Liver (tissue), 9 donors: Measurements from ENCODE around the gene FRS3. TPM values are rescaled to one million over a fixed set of nuclear protein-coding genes. Genes with fewer than 3 reads are reported as not detected.

Experiments used
- DNase-seq: peaks from one replicate; pipeline ENCODE4 v3.0.0-alpha.2; 2017; ENCODE audit warnings: low spot score
- H3K27ac ChIP-seq, 2 donors: one replicate each; pipeline ENCODE4 v1.7.0; 2013; ENCODE audit warnings: inconsistent platforms in 2 of 2, low read length in 2 of 2, control low read depth in 1 of 2, low read depth in 1 of 2, mild to moderate bottlenecking in 1 of 2
- H3K27me3 ChIP-seq, 4 donors: one replicate each; pipeline versions ENCODE4 v1.6.1 to v1.7.0; 2013; ENCODE audit warnings: low read length in 3 of 4, inconsistent platforms in 1 of 4, mild to moderate bottlenecking in 1 of 4, moderate library complexity in 1 of 4; ENCODE audit not compliant: control insufficient read depth in 4 of 4, insufficient read depth in 4 of 4
- H3K36me3 ChIP-seq, 4 donors: one replicate each; pipeline versions ENCODE4 v1.6.1 to v1.7.0; 2013; ENCODE audit warnings: low read length in 3 of 4, mild to moderate bottlenecking in 3 of 4, low read depth in 1 of 4, moderate library complexity in 1 of 4; ENCODE audit not compliant: control insufficient read depth in 4 of 4, insufficient read depth in 3 of 4
- H3K4me1 ChIP-seq, 4 donors: one replicate each; pipeline versions ENCODE4 v1.6.1 to v1.7.0; 2013; ENCODE audit warnings: low read length in 3 of 4, mild to moderate bottlenecking in 3 of 4, moderate library complexity in 1 of 4; ENCODE audit not compliant: control insufficient read depth in 4 of 4, insufficient read depth in 4 of 4
- H3K4me3 ChIP-seq, 3 donors: one replicate each; pipeline versions ENCODE4 v1.6.1 to v1.7.0; 2013; ENCODE audit warnings: low read length in 3 of 3, control low read depth in 1 of 3, low read depth in 1 of 3, mild to moderate bottlenecking in 1 of 3
- H3K9ac ChIP-seq, 2 donors: one replicate each; pipeline ENCODE4 v1.7.0; 2013; ENCODE audit warnings: low read length in 2 of 2, mild to moderate bottlenecking in 2 of 2, moderate library complexity in 2 of 2, control low read depth in 1 of 2, low read depth in 1 of 2
- H3K9me3 ChIP-seq, 4 donors: one replicate each; pipeline versions ENCODE4 v1.6.1 to v1.7.0; 2013; ENCODE audit warnings: low read length in 3 of 4; ENCODE audit not compliant: control insufficient read depth in 4 of 4
- EGR1 ChIP-seq, 2 donors: IDR thresholded peaks; 2 replicates each; pipeline ENCODE4 v1.6.1; 2016 to 2018; ENCODE audit warnings: antibody characterized with exemption in 2 of 2, low read depth in 2 of 2
- FOXA1 ChIP-seq: IDR thresholded peaks from 2 replicates; pipeline ENCODE4 v1.6.1; 2016; ENCODE audit warnings: antibody characterized with exemption
- FOXA2 ChIP-seq: IDR thresholded peaks from 2 replicates; pipeline ENCODE4 v1.6.1; 2016; ENCODE audit warnings: antibody characterized with exemption
- GABPA ChIP-seq, 2 donors: IDR thresholded peaks in 1 of 2; conservative IDR thresholded peaks in 1 of 2; 2 replicates each; pipeline ENCODE4 v1.6.1; 2016; ENCODE audit warnings: antibody characterized with exemption in 2 of 2, mild to moderate bottlenecking in 1 of 2, moderate library complexity in 1 of 2
- HNF4A ChIP-seq, 2 donors: conservative IDR thresholded peaks; 2 replicates each; pipeline ENCODE4 v1.6.1; 2016; ENCODE audit warnings: antibody characterized with exemption in 2 of 2, mild to moderate bottlenecking in 2 of 2
- HNF4G ChIP-seq: IDR thresholded peaks from 2 replicates; pipeline ENCODE4 v1.6.1; 2016; ENCODE audit warnings: antibody characterized with exemption
- NR2F2 ChIP-seq: IDR thresholded peaks from 2 replicates; pipeline ENCODE4 v1.6.1; 2016; ENCODE audit warnings: antibody characterized with exemption
- RAD21 ChIP-seq, 2 donors: IDR thresholded peaks; 2 replicates each; pipeline ENCODE4 v1.6.1; 2016; ENCODE audit warnings: antibody characterized with exemption in 2 of 2, mild to moderate bottlenecking in 2 of 2
- RXRA ChIP-seq, 2 donors: IDR thresholded peaks; 2 replicates each; pipeline ENCODE4 v1.6.1; 2017 to 2018; ENCODE audit warnings: antibody characterized with exemption in 2 of 2, mild to moderate bottlenecking in 1 of 2
- SP1 ChIP-seq: IDR thresholded peaks from 2 replicates; pipeline ENCODE4 v1.6.1; 2018; ENCODE audit warnings: antibody characterized with exemption, mild to moderate bottlenecking
- YY1 ChIP-seq: IDR thresholded peaks from 2 replicates; pipeline ENCODE4 v1.6.1; 2016; ENCODE audit warnings: antibody characterized with exemption, mild to moderate bottlenecking
- WGBS: extraction: QIAGEN DNeasy Blood & Tissue Kit; methylation state at CpG from one replicate; pipeline ENCODE4 v1.1.7; 2013; 5-methylcytosine and 5-hydroxymethylcytosine counted together
- polyA plus RNA-seq, 2 donors: library from polyadenylated mRNA; stranded (reverse) in 1 of 2; unstranded in 1 of 2; fragments of 200-250 nt in 1 of 2; fragments of >200 nt in 1 of 2; fragmentation: Nextera tagmentation in 1 of 2; extraction: Ambion mirVana in 1 of 2; gene quantifications; one replicate each; pipeline versions ENCODE4 v1.2.1 to v1.2.3, GENCODE V29; 2013 to 2015
- total RNA-seq, 2 donors: library from RNA; depleted of rRNA; stranded (reverse); fragments of >200 nt; gene quantifications; one replicate each; pipeline ENCODE4 v1.2.3, GENCODE V29; 2014
- TF ChIP-seq, protein P1 (sequence below): IDR thresholded peaks from 2 replicates; pipeline ENCODE4 v1.6.1; 2016; ENCODE audit warnings: antibody characterized with exemption
- TF ChIP-seq, protein P2 (sequence below): IDR thresholded peaks from 2 replicates; pipeline ENCODE4 v1.6.1; 2016; ENCODE audit warnings: antibody characterized with exemption, mild to moderate bottlenecking
- TF ChIP-seq, protein P3 (sequence below): fragments of 150-350 bp; IDR thresholded peaks from 2 replicates; pipeline ENCODE4 v1.5.1; 2017; ENCODE audit warnings: improper control_type of control experiment, low read depth, low read length; ENCODE audit not compliant: missing input control
- TF ChIP-seq, protein P4 (sequence below): IDR thresholded peaks from 2 replicates; pipeline ENCODE4 v1.6.1; 2016; ENCODE audit warnings: antibody characterized with exemption
- donor health status: healthy.
- donor health status: healthy.
- donor health status: healthy.
- donor health status: healthy.
- donor health status: healthy.

Gene FRS3
- total and polyA plus RNA-seq, 4 donors = 0.42 to 1.6 (median 1.3) TPM

DNA sequence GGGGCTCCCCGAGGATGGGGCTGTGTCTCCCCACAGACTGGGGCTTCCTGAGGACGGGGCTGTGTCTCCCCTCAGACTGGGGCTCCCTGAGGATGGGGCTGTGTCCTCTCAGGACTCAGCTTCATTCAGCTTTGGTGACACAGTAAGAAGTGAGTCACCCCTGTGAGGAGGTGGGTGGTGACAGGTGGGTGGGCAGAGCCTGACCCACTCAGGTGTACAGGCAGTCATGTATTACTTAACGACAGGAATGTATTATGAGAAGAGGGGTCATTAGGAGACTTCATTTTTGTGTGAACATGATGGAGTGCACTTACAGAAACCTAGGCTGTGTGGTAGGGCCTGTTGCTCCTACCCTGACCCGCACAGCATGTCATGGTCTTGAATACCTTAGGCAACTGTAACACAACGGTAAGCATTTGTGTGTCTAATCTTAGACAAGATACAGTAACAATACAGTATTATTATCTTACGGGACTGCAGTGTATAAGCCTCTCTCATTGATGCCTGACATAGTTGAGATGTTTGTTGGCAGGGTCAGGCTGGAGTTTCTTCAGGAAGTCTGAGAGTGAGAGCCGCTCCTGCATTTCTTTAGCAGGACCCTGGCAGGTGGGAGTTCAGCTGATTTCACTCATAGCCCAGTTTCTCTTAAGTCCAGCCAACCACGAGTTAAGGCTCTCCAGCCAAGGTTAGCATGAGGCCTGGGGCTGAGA is 21.6 kb downstream of the FRS3 start:
- no peaks in the 10 kb centered on the region for H3K4me1 ChIP-seq
- no peaks in the 10 kb centered on the region for H3K36me3 ChIP-seq
- no peak for TF ChIP-seq RAD21 (IDR thresholded peaks at IDR 0.05)
- TF ChIP-seq, protein P1, sequence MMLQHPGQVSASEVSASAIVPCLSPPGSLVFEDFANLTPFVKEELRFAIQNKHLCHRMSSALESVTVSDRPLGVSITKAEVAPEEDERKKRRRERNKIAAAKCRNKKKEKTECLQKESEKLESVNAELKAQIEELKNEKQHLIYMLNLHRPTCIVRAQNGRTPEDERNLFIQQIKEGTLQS = no peak
- TF ChIP-seq, protein P2, sequence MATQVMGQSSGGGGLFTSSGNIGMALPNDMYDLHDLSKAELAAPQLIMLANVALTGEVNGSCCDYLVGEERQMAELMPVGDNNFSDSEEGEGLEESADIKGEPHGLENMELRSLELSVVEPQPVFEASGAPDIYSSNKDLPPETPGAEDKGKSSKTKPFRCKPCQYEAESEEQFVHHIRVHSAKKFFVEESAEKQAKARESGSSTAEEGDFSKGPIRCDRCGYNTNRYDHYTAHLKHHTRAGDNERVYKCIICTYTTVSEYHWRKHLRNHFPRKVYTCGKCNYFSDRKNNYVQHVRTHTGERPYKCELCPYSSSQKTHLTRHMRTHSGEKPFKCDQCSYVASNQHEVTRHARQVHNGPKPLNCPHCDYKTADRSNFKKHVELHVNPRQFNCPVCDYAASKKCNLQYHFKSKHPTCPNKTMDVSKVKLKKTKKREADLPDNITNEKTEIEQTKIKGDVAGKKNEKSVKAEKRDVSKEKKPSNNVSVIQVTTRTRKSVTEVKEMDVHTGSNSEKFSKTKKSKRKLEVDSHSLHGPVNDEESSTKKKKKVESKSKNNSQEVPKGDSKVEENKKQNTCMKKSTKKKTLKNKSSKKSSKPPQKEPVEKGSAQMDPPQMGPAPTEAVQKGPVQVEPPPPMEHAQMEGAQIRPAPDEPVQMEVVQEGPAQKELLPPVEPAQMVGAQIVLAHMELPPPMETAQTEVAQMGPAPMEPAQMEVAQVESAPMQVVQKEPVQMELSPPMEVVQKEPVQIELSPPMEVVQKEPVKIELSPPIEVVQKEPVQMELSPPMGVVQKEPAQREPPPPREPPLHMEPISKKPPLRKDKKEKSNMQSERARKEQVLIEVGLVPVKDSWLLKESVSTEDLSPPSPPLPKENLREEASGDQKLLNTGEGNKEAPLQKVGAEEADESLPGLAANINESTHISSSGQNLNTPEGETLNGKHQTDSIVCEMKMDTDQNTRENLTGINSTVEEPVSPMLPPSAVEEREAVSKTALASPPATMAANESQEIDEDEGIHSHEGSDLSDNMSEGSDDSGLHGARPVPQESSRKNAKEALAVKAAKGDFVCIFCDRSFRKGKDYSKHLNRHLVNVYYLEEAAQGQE = no peak
- TF ChIP-seq HNF4G = no peak
- no peak for TF ChIP-seq RXRA (IDR thresholded peaks at IDR 0.05)
- TF ChIP-seq HNF4A (conservative IDR thresholded peaks at IDR 0.05) = no peak
- TF ChIP-seq, protein P3, sequence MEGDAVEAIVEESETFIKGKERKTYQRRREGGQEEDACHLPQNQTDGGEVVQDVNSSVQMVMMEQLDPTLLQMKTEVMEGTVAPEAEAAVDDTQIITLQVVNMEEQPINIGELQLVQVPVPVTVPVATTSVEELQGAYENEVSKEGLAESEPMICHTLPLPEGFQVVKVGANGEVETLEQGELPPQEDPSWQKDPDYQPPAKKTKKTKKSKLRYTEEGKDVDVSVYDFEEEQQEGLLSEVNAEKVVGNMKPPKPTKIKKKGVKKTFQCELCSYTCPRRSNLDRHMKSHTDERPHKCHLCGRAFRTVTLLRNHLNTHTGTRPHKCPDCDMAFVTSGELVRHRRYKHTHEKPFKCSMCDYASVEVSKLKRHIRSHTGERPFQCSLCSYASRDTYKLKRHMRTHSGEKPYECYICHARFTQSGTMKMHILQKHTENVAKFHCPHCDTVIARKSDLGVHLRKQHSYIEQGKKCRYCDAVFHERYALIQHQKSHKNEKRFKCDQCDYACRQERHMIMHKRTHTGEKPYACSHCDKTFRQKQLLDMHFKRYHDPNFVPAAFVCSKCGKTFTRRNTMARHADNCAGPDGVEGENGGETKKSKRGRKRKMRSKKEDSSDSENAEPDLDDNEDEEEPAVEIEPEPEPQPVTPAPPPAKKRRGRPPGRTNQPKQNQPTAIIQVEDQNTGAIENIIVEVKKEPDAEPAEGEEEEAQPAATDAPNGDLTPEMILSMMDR = no peak
- no peak for TF ChIP-seq NR2F2
- TF ChIP-seq EGR1 (IDR thresholded peaks at IDR 0.05; ENCODE audit: low read depth in 2 of 2) = no peak
- no peak for TF ChIP-seq FOXA2
- TF ChIP-seq, protein P4, sequence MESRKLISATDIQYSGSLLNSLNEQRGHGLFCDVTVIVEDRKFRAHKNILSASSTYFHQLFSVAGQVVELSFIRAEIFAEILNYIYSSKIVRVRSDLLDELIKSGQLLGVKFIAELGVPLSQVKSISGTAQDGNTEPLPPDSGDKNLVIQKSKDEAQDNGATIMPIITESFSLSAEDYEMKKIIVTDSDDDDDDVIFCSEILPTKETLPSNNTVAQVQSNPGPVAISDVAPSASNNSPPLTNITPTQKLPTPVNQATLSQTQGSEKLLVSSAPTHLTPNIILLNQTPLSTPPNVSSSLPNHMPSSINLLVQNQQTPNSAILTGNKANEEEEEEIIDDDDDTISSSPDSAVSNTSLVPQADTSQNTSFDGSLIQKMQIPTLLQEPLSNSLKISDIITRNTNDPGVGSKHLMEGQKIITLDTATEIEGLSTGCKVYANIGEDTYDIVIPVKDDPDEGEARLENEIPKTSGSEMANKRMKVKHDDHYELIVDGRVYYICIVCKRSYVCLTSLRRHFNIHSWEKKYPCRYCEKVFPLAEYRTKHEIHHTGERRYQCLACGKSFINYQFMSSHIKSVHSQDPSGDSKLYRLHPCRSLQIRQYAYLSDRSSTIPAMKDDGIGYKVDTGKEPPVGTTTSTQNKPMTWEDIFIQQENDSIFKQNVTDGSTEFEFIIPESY = no peak
- no peak overlapping the region for H3K9ac ChIP-seq
- no peak overlapping the region for H3K4me3 ChIP-seq
- H3K27ac ChIP-seq = no peak overlapping the region
- no peak for DNase-seq
- WGBS = 85% methylated on average over 8 of the region's 8 CpGs
- no peaks in the 10 kb centered on the region for H3K27me3 ChIP-seq
- no peaks in the 10 kb centered on the region for H3K9me3 ChIP-seq

DNA sequence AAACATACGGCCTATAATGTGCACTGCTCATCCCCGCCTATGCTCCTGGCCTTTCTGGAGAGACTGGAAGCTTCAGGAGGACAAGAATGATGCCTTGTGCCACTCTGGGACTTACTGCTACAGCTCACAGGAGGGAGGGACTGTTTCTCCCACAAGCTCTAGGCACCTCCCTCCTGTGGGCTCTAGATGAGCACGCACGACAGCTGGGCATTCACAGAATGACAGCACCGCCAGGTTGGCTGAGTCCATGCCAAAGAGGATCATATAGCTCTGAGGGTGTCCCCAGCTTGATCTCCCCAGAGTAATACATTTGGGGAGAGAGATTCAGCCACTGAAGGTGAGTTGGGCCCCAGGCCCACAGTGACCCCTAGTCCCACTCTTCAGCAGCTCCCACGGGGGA is 22.4 kb downstream of the FRS3 start:
- no peak overlapping the region for H3K27ac ChIP-seq
- no peak overlapping the region for H3K4me3 ChIP-seq
- H3K4me1 ChIP-seq = no peaks in the 10 kb centered on the region
- H3K9me3 ChIP-seq = no peaks in the 10 kb centered on the region
- no peaks in the 10 kb centered on the region for H3K27me3 ChIP-seq
- no peak overlapping the region for H3K9ac ChIP-seq
- DNase-seq = no peak
- 93% methylated on average over 6 of the region's 6 CpGs for WGBS
- H3K36me3 ChIP-seq = no peaks in the 10 kb centered on the region
- TF ChIP-seq RXRA (IDR thresholded peaks at IDR 0.05) (no peak), FOXA1 (no peak), EGR1 (IDR thresholded peaks at IDR 0.05; ENCODE audit: low read depth in 2 of 2) (no peak), YY1 (no peak), HNF4G (no peak), GABPA (IDR thresholded peaks at IDR 0.05 in 1 of 2, conservative IDR thresholded peaks at IDR 0.05 in 1 of 2) (no peak), FOXA2 (no peak), RAD21 (IDR thresholded peaks at IDR 0.05) (no peak), SP1 (no peak)
- TF ChIP-seq, protein P2 = no peak
- TF ChIP-seq, protein P3 = no peak
- TF ChIP-seq, protein P1 = no peak
